A172 (cell line): ENCODE results near the gene CENPC. TPM values are rescaled to one million over a fixed set of nuclear protein-coding genes. Genes with fewer than 3 reads are reported as not detected.

Experiments used
- DNase-seq: peaks from one replicate; pipeline ENCODE4 v3.0.0-alpha.2; 2015; ENCODE audit warnings: low spot score
- total RNA-seq: library from RNA; depleted of rRNA; stranded (reverse); fragments of >200 nt; shearing (Covaris generic); gene quantifications from 2 replicates; pipeline ENCODE4 v1.2.3, GENCODE V29; 2014; rRNA removed

Gene CENPC, protein sequence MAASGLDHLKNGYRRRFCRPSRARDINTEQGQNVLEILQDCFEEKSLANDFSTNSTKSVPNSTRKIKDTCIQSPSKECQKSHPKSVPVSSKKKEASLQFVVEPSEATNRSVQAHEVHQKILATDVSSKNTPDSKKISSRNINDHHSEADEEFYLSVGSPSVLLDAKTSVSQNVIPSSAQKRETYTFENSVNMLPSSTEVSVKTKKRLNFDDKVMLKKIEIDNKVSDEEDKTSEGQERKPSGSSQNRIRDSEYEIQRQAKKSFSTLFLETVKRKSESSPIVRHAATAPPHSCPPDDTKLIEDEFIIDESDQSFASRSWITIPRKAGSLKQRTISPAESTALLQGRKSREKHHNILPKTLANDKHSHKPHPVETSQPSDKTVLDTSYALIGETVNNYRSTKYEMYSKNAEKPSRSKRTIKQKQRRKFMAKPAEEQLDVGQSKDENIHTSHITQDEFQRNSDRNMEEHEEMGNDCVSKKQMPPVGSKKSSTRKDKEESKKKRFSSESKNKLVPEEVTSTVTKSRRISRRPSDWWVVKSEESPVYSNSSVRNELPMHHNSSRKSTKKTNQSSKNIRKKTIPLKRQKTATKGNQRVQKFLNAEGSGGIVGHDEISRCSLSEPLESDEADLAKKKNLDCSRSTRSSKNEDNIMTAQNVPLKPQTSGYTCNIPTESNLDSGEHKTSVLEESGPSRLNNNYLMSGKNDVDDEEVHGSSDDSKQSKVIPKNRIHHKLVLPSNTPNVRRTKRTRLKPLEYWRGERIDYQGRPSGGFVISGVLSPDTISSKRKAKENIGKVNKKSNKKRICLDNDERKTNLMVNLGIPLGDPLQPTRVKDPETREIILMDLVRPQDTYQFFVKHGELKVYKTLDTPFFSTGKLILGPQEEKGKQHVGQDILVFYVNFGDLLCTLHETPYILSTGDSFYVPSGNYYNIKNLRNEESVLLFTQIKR
- 7.2 and 8.3 TPM in 2 replicates for total RNA-seq

DNA sequence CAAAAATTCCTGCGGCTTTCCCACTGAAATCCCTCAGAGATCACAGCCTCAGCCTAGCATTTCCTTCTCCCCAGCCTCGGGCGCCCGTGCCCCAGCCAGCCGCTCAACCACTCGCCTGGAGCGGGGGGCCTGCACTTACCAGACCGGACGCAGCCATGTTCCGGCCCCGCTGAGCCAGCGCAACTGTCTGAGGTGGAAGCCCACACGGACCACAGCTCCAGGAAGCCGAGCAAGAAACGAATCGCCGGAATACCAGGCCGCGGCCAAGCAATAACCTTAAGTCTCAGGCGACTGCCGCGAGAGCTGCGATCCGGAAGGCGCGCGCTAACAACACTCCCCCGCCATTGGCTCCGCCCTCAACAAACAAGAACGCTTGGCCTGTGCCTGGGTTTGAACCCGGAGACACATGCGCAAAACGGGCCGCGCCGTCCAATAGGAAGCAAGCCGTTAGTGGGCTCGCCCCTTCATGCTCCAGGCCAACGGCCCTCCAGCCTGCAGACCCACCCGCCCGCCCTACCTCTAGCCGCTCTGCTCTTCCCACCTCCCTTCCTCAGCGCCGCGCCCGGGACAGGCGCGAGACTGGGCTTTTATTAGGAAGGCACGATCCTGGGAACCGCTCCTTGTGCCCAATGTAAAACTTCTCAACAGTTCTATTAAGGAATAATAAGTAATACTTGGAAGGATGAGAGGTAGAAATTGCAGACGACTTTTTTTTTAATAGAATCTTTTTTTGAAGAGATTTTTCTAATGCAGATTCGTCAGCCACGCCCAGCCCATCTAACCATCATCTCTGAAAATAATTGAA lies at the start of gene CENPC:
Gene CENPC, minus strand, starts transcription at position 305 of the 805 bp plus-strand sequence. Its CDS starts 148 bp downstream, at position 157.
- DNase-seq: peak; percentile 84

DNA sequence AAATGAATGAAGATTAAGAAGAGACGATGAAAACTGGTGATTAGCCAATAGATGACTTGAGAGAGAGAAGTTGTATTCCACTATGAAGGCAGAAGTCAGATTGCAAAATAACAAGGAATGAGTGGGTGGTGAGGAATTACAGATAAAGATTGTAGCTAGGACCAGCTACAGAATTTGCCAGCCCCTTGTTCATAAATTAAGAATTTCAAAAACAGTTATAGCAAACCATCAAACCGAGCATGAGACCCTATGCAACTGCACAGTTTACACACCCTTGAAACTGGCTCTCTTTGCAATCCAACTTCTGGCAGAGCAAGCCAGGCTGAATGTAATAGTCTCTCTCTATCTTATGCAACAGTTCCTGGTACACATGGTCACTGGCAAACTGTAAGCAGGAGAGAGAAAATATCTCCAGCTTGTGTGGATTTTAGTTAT lies 48.5 kb upstream of the CENPC start:
- DNase-seq: no peak

DNA sequence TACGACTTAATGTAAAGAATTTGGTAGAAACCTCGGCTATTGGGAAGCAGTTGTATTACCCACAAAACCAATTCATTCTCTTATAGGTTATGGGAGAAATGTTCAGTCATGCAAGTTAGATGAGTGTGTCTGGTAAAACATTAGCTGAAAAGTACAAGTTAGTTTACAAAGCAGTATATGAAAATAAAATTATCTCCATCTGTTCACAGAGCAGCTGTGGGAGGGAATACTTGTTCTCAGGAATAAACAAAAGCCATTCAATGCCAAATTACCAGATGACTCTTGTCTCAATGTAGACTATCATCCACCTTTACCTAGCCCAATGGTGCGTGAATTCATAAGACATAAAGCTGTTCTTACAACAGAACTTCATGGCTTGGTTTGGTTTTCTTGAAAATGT lies 41.9 kb upstream of the CENPC start:
- no peak for DNase-seq

DNA sequence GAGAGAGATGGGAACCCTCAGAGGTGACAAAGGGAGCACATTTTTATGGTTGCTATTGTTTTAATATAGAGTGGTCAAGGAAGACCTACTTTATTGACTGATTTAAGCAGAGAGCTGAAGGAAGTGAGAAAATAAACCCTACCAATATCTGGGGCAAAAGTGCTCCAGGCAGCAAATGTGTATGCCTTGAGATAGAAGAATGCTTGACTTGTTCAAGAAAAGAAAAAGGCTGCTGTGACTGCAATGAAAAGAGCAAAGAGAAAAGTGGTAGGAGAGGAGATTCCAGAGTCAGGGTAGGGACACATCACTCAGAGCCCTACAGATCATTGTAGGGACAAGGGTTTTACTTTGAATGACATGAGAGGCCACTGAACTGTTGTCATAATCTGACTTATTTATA lies 39.2 kb upstream of the CENPC start:
- no peak for DNase-seq

DNA sequence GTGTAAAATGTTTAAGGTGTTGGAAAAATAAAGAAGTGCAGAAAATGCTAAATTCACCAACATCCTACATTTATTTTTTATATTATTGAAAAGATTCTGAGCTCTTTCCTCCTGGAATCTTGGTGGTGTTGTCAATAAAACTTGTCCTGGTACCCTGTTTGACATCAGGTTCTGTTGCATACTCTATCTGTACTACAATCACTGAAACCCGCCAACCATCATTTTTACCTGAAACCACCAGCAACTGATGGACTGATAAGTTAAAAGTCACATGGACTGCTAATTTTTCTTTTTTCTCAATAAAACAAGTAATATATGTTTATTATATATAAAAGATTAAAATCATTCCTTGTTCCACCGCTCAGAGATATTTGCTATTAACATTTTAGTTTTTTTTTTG lies 36.6 kb upstream of the CENPC start:
- DNase-seq: no peak

DNA sequence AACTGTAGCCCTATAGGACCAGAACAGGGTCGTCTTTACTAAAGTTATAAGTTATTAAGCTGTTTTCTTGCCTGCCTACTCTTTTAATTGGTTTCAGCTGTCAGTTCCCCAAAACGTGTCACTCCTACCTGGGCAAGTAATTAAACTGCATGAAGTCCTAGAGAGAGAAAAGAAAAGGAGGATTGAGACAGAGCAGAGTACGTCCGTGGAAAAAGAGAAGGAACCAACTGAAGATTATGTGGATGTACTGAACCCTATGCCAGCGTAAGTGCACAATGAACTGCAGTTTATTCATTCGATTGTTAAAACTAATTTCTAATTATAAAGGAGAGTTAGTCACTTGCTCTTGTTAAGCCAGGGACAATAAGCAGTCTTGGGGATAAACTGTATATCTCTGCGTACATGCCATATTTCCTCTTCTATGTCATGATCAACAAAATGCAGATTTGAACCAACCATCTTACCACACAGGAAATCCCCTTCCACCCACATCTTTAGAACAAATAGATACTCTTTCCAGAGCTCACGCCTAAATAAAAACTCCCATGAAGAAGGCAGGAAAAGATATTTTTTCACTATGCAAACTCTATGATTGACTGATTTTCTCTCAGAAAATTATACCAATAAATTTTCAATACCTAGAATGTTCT lies 36.0 kb upstream of the CENPC start:
- DNase-seq: no peak

DNA sequence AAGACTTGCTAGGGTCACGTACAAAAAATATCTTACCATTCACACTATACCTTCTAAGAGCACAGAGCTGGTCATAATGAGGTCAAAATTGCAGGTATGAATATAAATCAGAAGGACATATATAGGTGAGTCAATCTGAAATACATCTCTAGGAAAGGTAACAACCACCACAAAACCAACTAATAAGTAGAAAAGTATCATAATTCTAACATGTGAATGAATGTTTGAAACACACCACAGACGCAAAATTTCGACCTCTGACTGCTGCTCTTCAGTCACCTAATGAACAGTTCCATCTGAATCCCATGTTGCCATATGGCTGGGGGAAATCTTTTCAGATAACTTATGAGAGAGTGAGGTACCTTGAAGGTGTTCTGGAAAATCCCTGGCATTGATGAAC lies 35.3 kb upstream of the CENPC start:
- DNase-seq: no peak

DNA sequence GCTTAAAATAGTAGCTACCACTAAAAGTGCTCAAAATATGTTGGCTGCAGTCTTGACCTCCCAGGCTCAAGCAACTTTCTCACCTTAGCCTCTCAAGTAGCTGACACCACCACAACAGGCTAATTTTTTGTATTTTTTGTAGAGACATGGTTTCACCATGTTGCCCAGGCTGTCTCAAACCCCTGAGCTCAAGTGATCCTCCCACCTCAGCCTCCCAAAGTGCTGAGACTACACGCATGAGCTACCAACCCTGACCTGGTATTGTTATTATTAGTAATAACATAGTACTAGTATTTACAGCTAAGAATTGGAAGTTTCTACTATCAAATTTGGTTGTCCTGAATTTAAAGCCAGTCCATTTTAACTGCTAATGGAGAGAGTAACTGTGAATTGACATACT lies 31.2 kb upstream of the CENPC start:
- DNase-seq: no peak

DNA sequence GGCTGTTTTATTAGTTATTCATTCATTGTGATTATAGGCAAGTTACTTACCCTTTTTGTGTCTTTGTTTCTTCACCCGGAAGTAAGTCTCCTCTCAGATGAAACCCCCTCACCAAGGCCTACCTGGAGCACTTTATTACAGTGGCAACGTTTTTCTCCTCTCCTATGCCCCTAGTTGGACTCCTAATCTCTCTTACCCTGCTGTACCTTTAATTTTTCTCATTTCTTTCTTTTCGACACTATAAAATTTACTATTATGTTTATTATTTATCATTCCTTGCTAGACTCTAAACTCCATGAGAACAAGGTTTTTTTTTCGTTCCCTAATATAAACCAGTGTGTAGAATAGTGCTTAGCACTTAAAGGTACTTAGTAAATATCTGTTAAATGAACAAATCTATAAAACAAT lies 30.8 kb upstream of the CENPC start:
- no peak for DNase-seq

DNA sequence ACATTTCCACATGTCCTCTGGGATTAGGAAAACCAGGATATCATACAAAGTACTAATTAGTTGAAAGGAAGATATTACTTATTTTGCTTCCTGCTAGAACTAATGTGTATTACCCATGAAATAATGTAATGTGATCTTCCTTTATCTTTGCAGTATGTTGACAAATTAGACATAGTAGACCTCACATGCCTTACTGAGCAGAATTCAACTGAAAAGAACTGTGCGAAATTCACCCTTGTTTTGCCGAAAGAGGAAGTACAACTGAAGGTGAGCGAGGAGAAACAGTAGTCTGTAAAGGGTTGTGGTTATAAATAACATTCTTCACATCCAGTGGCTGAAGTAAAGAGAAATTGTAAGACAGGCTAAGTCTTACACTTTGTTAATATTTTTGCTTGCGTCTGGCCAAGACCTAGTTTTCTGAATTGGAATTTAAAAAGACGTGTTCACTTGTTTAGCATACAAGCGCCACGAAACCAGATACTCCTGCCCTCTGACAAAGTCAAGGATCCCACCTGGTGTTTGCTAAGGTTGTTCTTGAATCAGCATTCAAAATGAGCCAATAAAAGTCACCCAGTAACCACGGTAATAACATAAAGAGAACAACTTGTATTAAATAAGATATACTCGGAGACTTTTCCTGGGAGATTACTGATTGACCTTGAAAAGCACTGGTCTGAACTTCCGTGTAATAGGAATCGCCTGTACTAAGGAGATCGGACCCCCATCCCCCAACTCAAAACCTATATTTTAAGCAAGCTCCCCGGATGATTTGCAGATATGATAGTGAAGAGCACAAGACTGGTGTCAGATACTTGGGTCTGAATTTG lies 30.1 kb upstream of the CENPC start:
- DNase-seq: no peak

DNA sequence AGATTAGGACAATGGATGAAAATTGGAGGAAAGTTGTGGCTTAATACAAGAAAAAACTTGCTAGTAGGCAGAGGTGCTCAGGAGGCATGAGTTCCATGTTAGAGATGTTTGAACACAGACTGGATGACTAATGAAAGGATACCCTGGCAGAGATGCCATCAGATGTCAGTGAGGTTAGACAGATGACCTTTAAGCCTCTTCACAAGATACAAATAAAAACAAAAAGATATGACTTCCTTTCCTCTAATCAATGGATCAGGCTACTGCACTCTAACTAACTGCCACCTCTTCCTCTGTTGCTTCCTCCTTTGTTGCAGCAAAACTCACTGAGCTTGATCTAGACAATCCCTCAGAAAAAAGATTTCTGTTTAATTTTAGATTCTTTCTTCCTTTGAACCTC lies 27.9 kb upstream of the CENPC start:
- no peak for DNase-seq

DNA sequence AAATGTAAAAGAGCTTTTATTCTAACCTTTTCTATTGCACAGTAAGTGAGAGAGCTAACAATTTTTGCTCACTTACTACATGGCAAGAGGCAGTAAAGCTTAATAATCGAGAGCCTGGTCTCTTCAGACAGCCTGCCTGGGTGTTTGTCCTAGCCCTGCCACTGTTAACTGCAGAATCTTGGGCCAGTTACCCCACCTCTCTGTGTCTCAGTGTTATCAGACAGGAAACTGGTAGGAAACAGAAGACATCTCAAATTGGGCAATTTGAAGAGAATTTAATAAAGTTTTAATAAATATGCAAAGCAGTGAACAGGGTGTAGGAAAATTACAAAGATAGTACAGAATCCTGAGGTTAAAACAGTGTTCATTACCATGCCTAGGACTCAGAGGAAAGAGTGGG lies 26.7 kb upstream of the CENPC start:
- no peak for DNase-seq

DNA sequence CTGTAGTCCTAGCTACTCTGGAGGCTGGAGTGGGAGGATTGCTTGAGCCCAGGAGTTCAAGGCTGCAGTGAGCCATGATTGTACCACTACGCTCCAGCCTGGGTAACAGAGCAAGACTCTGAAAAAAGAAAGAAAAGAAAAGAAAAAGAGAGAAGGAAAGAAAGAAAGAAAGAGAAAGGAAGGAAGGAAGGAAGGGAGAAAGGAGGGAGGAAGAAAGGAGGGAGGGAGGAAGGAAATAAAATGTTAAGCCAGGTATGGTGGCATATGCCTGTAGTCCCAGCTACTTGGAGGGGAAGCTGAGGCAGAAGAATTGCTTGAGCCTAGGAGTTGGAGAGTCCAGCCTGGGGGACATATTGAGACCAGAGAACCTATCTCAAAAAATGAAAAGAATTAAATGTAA lies 25.2 kb upstream of the CENPC start:
- no peak for DNase-seq

DNA sequence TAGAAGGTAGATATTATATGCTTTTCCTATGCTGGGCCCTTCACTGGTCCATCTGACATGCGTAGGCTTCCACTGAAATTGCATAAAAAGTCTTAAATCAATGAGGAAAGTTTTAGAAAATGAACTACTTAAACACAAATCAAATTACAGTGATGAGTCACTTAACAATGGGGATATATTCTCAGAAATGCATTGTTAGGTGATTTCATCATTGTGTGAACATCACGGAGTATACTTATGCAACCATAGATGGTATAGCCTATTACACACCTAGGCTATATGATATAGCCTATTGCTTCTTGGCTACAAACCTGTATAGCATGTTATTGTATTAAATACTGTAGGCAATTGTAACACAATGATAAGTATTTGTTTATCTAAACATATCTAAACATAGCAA lies 23.5 kb upstream of the CENPC start:
- DNase-seq: no peak

DNA sequence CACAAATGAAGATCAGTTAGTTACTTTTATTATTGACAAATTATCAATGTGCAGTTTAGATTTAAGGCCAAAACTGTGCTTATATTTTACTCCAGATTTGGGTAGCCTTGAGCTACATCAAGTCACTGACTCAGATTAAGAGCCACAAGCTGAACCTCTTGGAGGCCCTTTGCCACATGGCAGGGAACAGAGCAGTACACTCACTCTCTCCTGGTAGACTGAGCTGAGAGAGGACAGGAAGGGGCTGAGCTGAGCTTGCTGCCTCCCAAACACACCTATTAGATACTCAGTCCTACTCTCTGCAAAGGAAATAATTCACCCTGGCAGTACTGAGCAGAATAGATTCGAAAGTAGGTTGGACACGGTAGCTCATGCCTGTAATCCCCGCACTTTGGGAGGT lies 21.0 kb upstream of the CENPC start:
- no peak for DNase-seq

DNA sequence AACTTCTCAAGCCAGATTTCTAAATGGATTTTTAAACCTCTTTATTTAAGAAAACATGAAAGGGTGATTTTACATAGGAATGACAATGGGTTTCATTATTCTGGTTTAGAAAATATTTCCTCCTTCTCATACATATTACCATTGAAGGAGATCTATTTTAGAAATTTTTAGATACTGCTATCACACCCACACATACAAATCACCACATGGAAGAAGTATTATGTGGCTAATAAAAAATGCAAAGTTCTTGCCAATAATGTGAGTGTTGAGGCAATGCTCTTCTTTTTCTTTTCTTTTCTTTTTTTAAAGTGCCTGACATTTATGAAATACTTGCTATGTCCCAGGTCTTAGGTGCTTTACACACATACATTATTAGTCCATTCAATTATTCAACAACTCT lies 20.0 kb upstream of the CENPC start:
- no peak for DNase-seq

DNA sequence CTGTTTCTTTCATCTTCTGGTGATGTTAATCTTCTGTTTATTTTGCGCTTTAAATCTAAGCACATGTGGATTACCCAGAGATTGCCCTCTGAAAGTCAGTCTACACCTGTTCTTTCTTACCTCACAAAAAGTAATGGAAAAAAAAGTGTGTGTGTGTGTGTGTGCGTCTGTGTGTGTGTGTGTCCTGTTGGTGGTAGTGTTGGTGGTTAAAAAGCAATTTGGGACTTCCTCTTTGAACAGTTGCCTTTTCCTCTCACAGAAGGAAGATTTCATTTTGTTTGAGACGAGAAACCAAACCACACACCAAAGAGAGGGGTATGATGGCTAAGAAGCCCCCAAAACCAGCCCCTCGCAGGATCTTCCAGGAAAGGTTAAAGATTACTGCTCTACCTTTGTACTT lies 13.2 kb upstream of the CENPC start, which contains the start of gene STAP1:
Gene STAP1, plus strand, starts transcription at position 235 of the 400 bp plus-strand sequence. Its CDS starts 83 bp downstream, at position 318.
- DNase-seq: no peak

DNA sequence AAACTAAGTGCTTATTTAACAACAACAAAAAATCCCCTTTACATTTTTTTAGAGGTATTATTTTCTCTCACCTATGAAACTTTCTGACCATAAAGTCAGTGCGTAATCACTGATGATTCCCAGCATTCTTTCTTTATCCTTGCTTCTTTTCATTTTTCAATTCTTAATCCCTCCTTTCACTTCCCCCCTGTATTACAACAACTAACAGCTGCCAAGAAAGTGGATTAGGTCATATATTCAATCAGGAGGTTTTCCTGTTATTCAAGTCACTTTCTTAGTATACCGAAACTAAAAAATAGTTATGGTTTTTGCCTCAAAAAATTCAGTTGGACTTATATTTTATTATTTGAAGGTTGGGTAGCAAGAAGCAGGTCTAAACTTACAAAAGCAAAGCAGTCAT lies 11.1 kb upstream of the CENPC start:
- no peak for DNase-seq

DNA sequence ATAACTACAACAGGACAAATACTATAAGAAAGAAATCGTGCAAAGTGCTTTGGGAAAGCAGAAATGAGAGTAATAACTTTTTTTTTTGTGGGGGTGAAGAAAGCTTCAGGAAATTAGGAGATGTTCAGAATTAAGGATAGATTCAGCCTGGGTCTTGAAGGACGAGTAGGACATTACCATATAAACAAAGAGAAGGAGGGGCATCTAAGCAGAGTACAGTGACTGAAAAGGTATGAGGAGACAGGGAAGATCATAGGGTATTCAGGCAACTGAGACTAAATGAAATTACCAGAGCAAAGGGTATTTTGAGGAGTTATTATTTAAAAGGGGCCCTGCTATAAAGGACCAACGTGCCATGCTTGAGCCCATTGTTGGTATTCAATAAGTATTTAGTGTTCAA lies 10.1 kb upstream of the CENPC start:
- no peak for DNase-seq

DNA sequence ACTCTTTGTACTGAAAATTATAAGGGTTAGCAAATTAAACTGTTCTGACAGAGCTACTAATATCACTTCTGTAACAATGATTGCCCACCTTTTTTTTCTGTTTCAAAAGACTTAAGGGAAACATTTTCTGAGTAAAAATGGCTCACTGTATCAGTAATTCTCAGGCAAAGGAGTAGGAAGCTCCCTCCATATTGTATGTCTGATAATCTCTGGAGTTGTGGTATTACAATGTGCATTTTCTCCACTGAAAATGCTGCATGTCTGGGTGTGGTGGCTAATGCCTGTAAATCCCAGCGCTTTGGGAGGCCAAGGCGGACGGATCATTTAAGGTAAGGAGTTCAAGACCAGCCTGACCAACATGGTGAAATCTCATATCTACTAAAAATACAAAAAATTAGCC lies 8.8 kb upstream of the CENPC start:
- DNase-seq: no peak
